ENCODE measurements around the gene SLC39A1. TPM values are rescaled to one million over a fixed set of nuclear protein-coding genes. Genes with fewer than 3 reads are reported as not detected.
A peak's percentile ranks its signal among the peaks of the same experiment; 100 is the strongest.

Gene SLC39A1
- total RNA-seq, 2 experiments from 2014 or later, result 40.3 to 42.2 TPM

DNA sequence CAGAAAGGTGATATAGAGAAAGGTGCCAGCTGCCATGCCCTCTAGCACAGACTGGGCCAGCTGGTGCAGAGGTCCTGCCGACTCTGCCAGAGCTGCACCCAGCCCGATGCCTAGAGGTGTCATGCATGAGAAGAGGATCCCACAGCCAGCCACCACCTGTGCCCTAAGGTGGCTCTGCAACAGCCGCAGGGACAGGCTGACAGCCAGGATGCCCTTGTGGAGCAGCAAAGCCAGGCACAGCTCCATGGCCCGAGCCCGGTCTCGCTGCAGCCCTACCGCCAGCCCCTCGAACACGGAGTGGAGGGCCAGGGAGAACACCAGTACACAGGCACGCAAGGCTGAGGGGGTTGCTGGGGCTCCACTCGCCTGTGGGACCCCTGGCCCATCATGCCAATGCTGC is 3.1 kb downstream of the SLC39A1 start:
- DNase-seq, result no peak
- CTCF ChIA-PET, result no interaction called here
- H3K9me3 Mint-ChIP-seq, result no peaks in the 10 kb centered on the region
- no peak overlapping the region for H3K4me3 Mint-ChIP-seq
- POLR2A ChIA-PET, result interaction anchor here (5.6 kb wide), 1 partner anchor 17 kb away, joined by 34 read pairs; the partner anchor contains the start of gene JTB
- H3K27ac Mint-ChIP-seq, result peak overlapping the region; percentile 54
- peaks cover 16% of the 10 kb centered on the region for H3K36me3 Mint-ChIP-seq (ENCODE audit: low read depth)
- intact Hi-C loops (cut with micrococcal nuclease), result no loop called here
- peaks cover 45% of the 10 kb centered on the region for H3K4me1 Mint-ChIP-seq (ENCODE audit: low read depth)
- no peak for ATAC-seq
- TF ChIP-seq, protein P1, sequence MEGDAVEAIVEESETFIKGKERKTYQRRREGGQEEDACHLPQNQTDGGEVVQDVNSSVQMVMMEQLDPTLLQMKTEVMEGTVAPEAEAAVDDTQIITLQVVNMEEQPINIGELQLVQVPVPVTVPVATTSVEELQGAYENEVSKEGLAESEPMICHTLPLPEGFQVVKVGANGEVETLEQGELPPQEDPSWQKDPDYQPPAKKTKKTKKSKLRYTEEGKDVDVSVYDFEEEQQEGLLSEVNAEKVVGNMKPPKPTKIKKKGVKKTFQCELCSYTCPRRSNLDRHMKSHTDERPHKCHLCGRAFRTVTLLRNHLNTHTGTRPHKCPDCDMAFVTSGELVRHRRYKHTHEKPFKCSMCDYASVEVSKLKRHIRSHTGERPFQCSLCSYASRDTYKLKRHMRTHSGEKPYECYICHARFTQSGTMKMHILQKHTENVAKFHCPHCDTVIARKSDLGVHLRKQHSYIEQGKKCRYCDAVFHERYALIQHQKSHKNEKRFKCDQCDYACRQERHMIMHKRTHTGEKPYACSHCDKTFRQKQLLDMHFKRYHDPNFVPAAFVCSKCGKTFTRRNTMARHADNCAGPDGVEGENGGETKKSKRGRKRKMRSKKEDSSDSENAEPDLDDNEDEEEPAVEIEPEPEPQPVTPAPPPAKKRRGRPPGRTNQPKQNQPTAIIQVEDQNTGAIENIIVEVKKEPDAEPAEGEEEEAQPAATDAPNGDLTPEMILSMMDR (IDR thresholded peaks at IDR 0.05), result no peak
- H3K27me3 Mint-ChIP-seq, result no peaks in the 10 kb centered on the region

DNA sequence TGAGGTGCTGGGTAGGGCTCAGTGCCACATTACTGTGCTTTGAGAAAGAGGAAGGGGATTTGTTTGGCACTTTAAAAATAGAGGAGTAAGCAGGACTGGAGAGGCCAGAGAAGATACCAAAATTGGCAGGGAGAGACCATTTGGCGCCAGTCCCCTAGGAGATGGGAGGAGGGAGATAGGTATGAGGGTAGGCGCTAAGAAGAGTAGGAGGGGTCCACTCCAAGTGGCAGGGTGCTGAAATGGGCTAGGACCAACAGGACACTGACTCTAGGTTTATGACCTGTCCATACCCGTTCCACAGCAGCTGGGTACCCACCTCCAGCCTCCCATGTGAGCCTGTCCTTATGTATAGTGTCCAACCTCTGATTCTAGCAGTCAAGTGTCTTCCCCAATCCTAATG is 3.9 kb downstream of the SLC39A1 start:
- no peak overlapping the region for H3K4me3 Mint-ChIP-seq
- DNase-seq (no peak), ATAC-seq (no peak)
- H3K4me1 Mint-ChIP-seq (ENCODE audit: low read depth), result peaks cover 53% of the 10 kb centered on the region
- ChIA-PET CTCF (interaction anchor here (1.5 kb wide), 1 partner anchor 13 kb away, joined by 11 read pairs; the partner anchor contains the start of gene DENND4B), POLR2A (interaction anchor here (0.9 to 7.3 kb wide), 6 partner anchors 8 to 130 kb away, joined by 3 to 62 read pairs (median 18); partner anchors contain the start of genes CREB3L4, DENND4B and JTB)
- H3K27ac Mint-ChIP-seq, result peak overlapping the region; percentile 98
- intact Hi-C loops (cut with micrococcal nuclease), result no loop called here
- TF ChIP-seq, protein P1 (IDR thresholded peaks at IDR 0.05), result no peak
- peaks cover 20% of the 10 kb centered on the region for H3K36me3 Mint-ChIP-seq (ENCODE audit: low read depth)
- H3K27me3 Mint-ChIP-seq, result no peaks in the 10 kb centered on the region
- H3K9me3 Mint-ChIP-seq, result no peaks in the 10 kb centered on the region

DNA sequence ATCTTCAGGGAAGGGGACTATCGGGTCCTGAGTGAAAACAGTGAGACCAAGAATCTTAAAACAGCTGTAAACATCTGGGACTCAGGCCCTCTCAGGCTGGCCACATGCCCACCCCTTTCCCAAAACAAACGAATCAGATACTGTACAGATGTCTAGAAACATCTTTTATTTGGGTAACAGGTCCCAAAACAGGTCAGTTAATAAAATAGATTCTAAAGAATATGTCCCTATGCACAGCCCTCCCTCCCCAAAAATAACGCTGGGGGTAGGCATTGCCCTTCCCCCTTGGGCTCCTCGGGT is 4.4 kb downstream of the SLC39A1 start:
- intact Hi-C loops (cut with micrococcal nuclease), result no loop called here
- Mint-ChIP-seq H3K9me3 (no peaks in the 10 kb centered on the region), H3K27me3 (no peaks in the 10 kb centered on the region), H3K4me1 (ENCODE audit: low read depth) (peaks cover 58% of the 10 kb centered on the region), H3K27ac (peak overlapping the region; percentile 98), H3K36me3 (ENCODE audit: low read depth) (peaks cover 25% of the 10 kb centered on the region), H3K4me3 (peak overlapping the region; percentile 97)
- DNase-seq (no peak), ATAC-seq (no peak)
- CTCF ChIA-PET, result interaction anchor here (0.9 to 1.5 kb wide), 2 partner anchors 9 to 13 kb away, joined by 3 to 11 read pairs; partner anchors contain the start of genes CREB3L4 and DENND4B
- POLR2A ChIA-PET, result interaction anchor here (0.9 to 7.3 kb wide), 9 partner anchors 8 to 130 kb away, joined by 3 to 62 read pairs (median 4); partner anchors contain the start of genes CREB3L4, DENND4B and JTB
- TF ChIP-seq, protein P1 (IDR thresholded peaks at IDR 0.05), result no peak

DNA sequence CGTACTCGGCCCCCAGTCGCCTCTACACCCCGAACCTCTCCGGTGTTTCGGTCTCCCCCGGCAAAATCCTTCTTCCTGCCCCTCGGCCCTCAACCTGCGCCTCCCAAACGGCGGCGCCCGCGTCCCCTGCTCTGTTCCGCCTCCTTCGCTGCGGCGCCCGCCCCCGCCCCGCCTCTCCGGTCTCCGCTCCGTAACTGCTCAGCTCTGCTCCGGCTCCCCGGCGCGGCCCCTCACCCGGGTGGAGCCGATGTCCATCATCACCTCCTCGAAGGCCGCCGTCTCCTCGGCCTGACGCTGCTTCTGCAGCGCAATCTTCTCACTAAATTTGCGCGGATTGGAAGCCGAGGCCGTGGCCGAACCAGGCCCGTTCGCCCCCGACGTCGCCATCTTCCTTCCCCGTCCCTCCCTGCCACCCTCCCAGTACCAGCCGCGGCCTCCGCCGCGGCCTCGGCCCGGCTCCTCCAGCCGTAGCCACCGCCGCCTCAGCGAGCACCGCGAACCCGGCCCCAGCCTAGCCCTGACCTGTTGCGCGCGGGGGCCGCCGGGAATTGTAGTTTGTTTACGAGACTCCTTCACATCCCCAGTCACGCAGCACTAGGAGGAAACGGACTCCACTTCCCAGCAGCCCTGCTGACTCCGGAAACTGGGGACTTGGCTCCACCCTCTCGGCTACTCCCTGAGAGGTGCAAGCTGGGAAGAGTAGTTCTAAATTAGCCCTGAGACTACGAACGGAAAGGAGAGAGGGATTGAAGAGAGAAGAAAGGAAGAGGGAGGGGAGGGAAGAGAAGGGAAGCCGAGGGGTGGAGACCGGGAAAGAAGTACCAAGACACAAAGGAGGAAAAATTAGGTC is 5.0 kb downstream of the SLC39A1 start, which contains the start of gene CRTC2:
Gene CRTC2, minus strand, starts transcription at position 502 of the 850 bp plus-strand sequence. Its CDS starts 115 bp downstream, at position 387.
- Mint-ChIP-seq H3K36me3 (ENCODE audit: low read depth) (peaks cover 29% of the 10 kb centered on the region), H3K4me1 (ENCODE audit: low read depth) (peaks cover 59% of the 10 kb centered on the region), H3K27me3 (no peaks in the 10 kb centered on the region), H3K4me3 (peak within 1 kb of the TSS; percentile 97), H3K9me3 (no peaks in the 10 kb centered on the region), H3K27ac (peak within 1 kb of the TSS; percentile 98)
- ChIA-PET CTCF (interaction anchor here (0.9 to 4.8 kb wide), 3 partner anchors 10 to 12 kb away, joined by 3 to 46 read pairs (median 11); partner anchors contain the start of genes CREB3L4 and DENND4B), POLR2A (interaction anchor here (0.9 to 7.3 kb wide), 11 partner anchors 9 to 129 kb away, joined by 3 to 62 read pairs (median 5); partner anchors contain the start of genes CREB3L4, DENND4B, GATAD2B and JTB)
- TF ChIP-seq, protein P1 (IDR thresholded peaks at IDR 0.05), result no peak
- intact Hi-C loops (cut with micrococcal nuclease), result no loop called here
- DNase-seq (peak; percentile 100), ATAC-seq (peak; percentile 88)
